ELR (cell line): ENCODE data around the gene SLC46A1.

ENCODE experiments used
- DNase-seq: peaks from one replicate; pipeline ENCODE4 v3.0.0-alpha.2; 2015; ENCODE audit warnings: low read depth

The SLC46A1 gene

DNA sequence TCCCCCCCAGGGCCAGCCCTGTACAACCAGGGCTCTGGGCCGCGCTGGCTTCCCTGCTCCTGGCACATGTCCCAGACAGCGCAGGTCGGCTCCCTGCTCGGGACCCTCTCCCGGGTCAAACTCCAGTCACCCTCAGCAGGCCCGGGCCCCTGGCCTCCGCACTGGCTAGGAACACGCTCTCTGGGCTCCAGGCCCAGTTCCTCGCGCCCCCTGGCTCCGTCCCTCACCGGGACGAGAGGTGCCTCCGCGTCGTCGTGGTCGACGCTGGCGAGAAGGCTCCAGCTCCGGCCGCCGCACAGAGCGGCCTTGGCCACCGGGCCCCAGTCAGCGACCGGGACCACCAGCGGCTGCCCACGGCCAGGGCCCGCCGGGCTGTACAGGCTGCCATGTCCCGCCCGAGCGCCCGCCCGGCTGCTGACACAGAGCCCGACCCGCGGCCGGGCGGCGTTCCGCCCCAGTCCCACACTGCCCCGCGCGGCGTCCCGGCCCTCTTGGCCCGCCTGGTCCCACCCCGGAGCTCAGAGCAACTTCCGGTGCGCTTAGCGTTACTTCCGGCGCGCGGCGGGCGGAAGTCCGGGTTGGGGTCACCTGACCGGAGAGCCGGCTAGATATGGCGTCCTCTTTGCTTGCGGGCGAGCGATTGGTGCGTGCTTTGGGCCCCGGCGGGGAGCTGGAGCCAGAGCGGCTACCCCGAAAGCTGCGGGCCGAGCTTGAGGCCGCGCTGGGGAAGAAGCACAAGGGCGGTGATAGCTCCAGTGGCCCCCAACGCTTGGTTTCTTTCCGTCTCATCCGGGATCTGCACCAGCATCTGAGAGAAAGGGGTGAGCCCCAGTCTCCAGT is 48.7 kb downstream of the SLC46A1 start, which contains the start of gene POLDIP2:
TSS of gene POLDIP2 (minus strand) at position 467 of the 840 bp plus-strand sequence. CDS start at position 388, 79 bp downstream.
- DNase-seq, result peak; percentile 97

DNA sequence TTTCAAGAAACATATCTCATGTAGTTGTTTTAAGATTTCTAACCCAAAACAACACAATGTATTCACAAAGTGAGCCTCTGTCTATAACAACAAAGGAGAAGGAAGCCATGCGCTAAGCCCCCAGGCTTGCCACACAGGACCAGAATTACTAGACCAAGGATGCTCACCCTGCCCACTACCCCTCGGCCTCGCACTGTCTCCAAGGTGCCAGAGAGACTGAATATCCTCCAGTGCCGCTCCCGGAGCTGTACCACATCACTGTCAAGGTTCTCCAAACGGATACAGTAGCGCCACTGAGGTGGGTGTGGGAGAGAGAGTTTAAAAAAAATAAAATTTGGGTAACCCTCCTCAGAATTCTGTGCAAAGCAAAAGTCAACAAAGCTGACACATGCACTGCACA is 55.7 kb downstream of the SLC46A1 start:
- no peak for DNase-seq

GRCh38 chr17:28348979-28349378 is 57.0 kb downstream of the SLC46A1 start:
- DNase-seq, result no peak

DNA sequence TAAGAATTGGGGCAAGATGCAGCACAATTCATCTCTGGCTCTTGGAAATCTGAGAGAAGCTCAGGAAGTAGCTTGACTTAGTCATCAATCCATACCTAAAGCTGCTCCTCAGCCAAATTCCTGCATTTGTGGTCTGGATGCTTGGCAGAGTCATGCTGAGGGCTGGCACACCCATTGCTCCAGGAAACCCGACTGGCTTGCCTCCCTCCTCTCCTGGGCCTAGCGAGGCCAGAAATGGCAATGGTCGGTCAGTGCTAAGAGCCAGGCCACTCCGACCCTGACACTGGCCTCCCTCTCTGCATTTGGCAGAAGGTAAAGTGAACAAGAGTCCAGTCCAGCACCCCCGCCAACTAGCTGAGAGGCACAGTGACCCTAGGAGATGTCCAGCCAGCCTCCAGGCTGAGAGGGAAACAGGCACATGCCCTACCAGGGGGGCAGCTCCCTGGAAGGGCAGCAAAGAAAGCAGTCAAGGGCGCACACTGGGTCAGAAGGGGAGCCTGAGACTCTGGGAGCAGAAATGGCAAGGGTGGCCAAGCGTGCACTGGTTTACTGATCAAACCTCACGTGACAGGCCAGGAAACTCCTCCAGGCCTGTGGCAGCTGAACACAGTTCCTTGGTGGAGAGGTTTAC is 58.6 kb downstream of the SLC46A1 start:
- DNase-seq, result peak; percentile 97

GRCh38 chr17:28346746-28347246 is 59.2 kb downstream of the SLC46A1 start:
- DNase-seq, result no peak

DNA sequence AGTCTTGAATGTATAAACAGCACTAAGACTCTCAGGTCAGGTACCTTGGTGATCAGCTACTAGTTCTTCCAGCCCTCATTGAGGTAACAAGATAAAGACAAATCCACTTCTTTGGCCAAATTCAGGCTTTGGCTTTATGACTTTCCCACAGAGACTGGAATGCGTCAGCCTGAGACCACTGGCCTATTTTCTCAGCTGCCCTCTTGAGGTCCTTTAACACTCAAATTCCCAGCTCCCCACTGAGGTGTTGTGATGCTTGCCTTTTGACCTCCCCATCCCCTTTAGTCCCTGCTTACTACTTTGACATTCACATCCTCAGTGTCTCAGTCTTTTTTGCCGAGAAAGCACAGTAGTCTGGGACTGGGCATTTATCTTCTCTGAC is 59.8 kb downstream of the SLC46A1 start:
- DNase-seq, result no peak

GRCh38 chr17:28345419-28346198 is 60.4 kb downstream of the SLC46A1 start:
- no peak for DNase-seq
